ENCODE results near the gene GNAT3. TPM values are rescaled to one million over a fixed set of nuclear protein-coding genes. Genes with fewer than 3 reads are reported as not detected.

The GNAT3 gene
- 0.06 and 0.07 TPM in 2 replicates for polyA plus RNA-seq (2013)

DNA sequence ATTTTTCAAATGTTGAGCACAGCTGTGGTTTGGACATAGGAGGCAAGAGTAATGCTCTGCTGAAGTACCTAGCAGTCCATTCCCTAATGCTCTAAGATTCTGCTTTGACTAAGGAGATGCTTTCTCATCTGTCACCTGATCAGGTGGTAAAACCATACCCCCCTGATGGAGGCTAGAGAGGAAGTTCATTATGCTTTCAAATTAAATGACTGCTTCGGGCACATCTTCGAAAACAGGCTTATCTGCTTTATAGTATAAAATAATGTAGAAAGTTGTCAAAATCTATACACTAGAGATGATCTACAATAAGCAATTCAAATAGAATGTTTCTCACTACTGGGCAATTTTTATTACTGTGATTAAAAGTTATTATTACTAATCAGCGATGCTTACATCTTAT is at the start of gene GNAT3:
Gene GNAT3 (minus strand): TSS at position 101 of the 400 bp plus-strand sequence. CDS start 138 bp downstream, outside the sequence.
- H3K4me3 ChIP-seq (ENCODE audit: low read depth, low read length), result no peak within 1 kb of the TSS
- no peak within 1 kb of the TSS for H2AFZ ChIP-seq (ENCODE audit: insufficient read depth, low read length, poor library complexity)
- no peak within 1 kb of the TSS for H3K18ac ChIP-seq (ENCODE audit: low read length)
- H3K14ac ChIP-seq (ENCODE audit: low read length), result no peak within 1 kb of the TSS
- H4K12ac ChIP-seq (ENCODE audit: low read depth, low read length), result no peak within 1 kb of the TSS
- no peaks in the 10 kb centered on the region for H3K9me3 ChIP-seq (ENCODE audit: insufficient read depth, low read depth, low read length)
- no peaks in the 10 kb centered on the region for H3K36me3 ChIP-seq (ENCODE audit: control insufficient read depth in 1 of 2, insufficient read depth in 2 of 2, low read length in 2 of 2)
- H3K4me2 ChIP-seq (ENCODE audit: low read length), result no peak within 1 kb of the TSS
- H4K8ac ChIP-seq (ENCODE audit: low read depth, low read length), result no peak within 1 kb of the TSS
- no peaks in the 10 kb centered on the region for H3K27me3 ChIP-seq (ENCODE audit: insufficient read depth, low read length)
- H3K23ac ChIP-seq (ENCODE audit: low read length), result no peak within 1 kb of the TSS
- no peak for DNase-seq
- no peaks in the 10 kb centered on the region for H3K79me2 ChIP-seq (ENCODE audit: control insufficient read depth, insufficient read depth, low read length, poor library complexity)
- H4K91ac ChIP-seq (ENCODE audit: low read depth, low read length), result no peak within 1 kb of the TSS
- H3K4ac ChIP-seq (ENCODE audit: low read depth, low read length), result no peak within 1 kb of the TSS
- no peak within 1 kb of the TSS for H2BK120ac ChIP-seq (ENCODE audit: insufficient read depth, low read length, poor library complexity)
- H3K9ac ChIP-seq (ENCODE audit: low read length), result peak within 1 kb of the TSS; percentile 26
- no peak within 1 kb of the TSS for H2AK5ac ChIP-seq (ENCODE audit: low read length)
- no peak within 1 kb of the TSS for H3K27ac ChIP-seq (ENCODE audit: low read depth, low read length)
- H3K79me1 ChIP-seq (ENCODE audit: low read length), result no peaks in the 10 kb centered on the region
- no peak within 1 kb of the TSS for H2BK5ac ChIP-seq (ENCODE audit: low read depth, low read length, poor library complexity)
- no peak within 1 kb of the TSS for H2BK12ac ChIP-seq (ENCODE audit: low read length)
- no peaks in the 10 kb centered on the region for H3K4me1 ChIP-seq (ENCODE audit: control insufficient read depth in 1 of 2, insufficient read depth in 2 of 2, low read length in 2 of 2)
- no CpG with 5 or more reads among the region's 3 CpGs for WGBS (ENCODE audit: extremely low coverage, insufficient coverage, insufficient read length)

- Histone ChIP-seq H3K79me1 (ENCODE audit: low read length) (no peaks in the 10 kb centered on the region), H3K9ac (ENCODE audit: low read length) (no peak overlapping the region), H2BK120ac (ENCODE audit: insufficient read depth, low read length, poor library complexity) (no peak overlapping the region), H3K4me1 (ENCODE audit: control insufficient read depth in 1 of 2, insufficient read depth in 2 of 2, low read length in 2 of 2) (no peaks in the 10 kb centered on the region), H3K4ac (ENCODE audit: low read depth, low read length) (no peak overlapping the region), H3K4me2 (ENCODE audit: low read length) (no peak overlapping the region), H4K12ac (ENCODE audit: low read depth, low read length) (no peak overlapping the region), H2AFZ (ENCODE audit: insufficient read depth, low read length, poor library complexity) (no peak overlapping the region), H2AK5ac (ENCODE audit: low read length) (no peak overlapping the region), H2BK5ac (ENCODE audit: low read depth, low read length, poor library complexity) (no peak overlapping the region), H4K91ac (ENCODE audit: low read depth, low read length) (no peak overlapping the region), H3K79me2 (ENCODE audit: control insufficient read depth, insufficient read depth, low read length, poor library complexity) (no peaks in the 10 kb centered on the region), H3K36me3 (ENCODE audit: control insufficient read depth in 1 of 2, insufficient read depth in 2 of 2, low read length in 2 of 2) (no peaks in the 10 kb centered on the region), H3K18ac (ENCODE audit: low read length) (no peak overlapping the region), H4K8ac (ENCODE audit: low read depth, low read length) (no peak overlapping the region), H3K14ac (ENCODE audit: low read length) (no peak overlapping the region), H3K23ac (ENCODE audit: low read length) (no peak overlapping the region), H3K9me3 (ENCODE audit: insufficient read depth, low read depth, low read length) (no peaks in the 10 kb centered on the region), H2BK12ac (ENCODE audit: low read length) (no peak overlapping the region), H3K4me3 (ENCODE audit: low read depth, low read length) (no peak overlapping the region), H3K27ac (ENCODE audit: low read depth, low read length) (no peak overlapping the region), H3K27me3 (ENCODE audit: insufficient read depth, low read length) (no peaks in the 10 kb centered on the region)
- no peak for DNase-seq
- no CpG with 5 or more reads among the region's 3 CpGs for WGBS (ENCODE audit: extremely low coverage, insufficient coverage, insufficient read length)
Observed at GRCh38 chr7:80558116-80558515, 46.3 kb upstream of the GNAT3 start.

DNA sequence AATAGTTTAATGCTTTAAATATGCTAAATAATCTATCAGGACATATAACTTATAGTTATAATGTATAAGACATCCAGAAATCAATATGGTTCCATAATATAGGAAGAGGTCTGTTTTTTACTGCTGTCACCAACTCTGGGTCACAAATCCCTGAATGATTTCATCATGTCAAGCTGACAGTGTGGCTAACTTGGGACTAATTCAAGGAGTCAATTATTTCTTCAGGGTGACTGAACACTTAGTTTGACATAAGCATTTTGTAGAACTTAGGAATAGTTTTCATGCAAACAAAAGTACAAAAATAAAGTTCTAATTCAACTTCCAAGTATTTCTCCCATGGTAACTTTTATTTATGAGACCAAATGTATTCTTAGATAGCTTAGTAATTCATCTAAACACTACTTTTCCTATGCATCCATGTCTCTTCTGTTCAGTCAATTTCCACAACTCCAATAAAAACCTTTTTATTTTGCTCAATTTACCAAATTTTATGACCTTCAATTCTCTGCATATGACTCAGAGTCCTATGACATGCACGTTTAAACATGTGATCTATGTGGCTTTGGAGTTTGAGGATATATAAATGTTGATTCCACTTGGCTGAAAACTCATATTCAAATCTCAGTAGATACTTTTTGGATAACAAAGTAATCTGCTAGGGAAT is 40.3 kb upstream of the GNAT3 start:
- Histone ChIP-seq H3K27me3 (ENCODE audit: insufficient read depth, low read length) (no peaks in the 10 kb centered on the region), H3K27ac (ENCODE audit: low read depth, low read length) (no peak overlapping the region), H2AK5ac (ENCODE audit: low read length) (no peak overlapping the region), H3K18ac (ENCODE audit: low read length) (no peak overlapping the region), H3K79me2 (ENCODE audit: control insufficient read depth, insufficient read depth, low read length, poor library complexity) (no peaks in the 10 kb centered on the region), H3K14ac (ENCODE audit: low read length) (no peak overlapping the region), H3K9me3 (ENCODE audit: insufficient read depth, low read depth, low read length) (no peaks in the 10 kb centered on the region), H2AFZ (ENCODE audit: insufficient read depth, low read length, poor library complexity) (no peak overlapping the region), H3K79me1 (ENCODE audit: low read length) (no peaks in the 10 kb centered on the region), H3K36me3 (ENCODE audit: control insufficient read depth in 1 of 2, insufficient read depth in 2 of 2, low read length in 2 of 2) (no peaks in the 10 kb centered on the region), H2BK5ac (ENCODE audit: low read depth, low read length, poor library complexity) (no peak overlapping the region), H4K91ac (ENCODE audit: low read depth, low read length) (no peak overlapping the region), H4K12ac (ENCODE audit: low read depth, low read length) (no peak overlapping the region), H3K4me2 (ENCODE audit: low read length) (no peak overlapping the region), H3K23ac (ENCODE audit: low read length) (no peak overlapping the region), H3K4me3 (ENCODE audit: low read depth, low read length) (no peak overlapping the region), H2BK12ac (ENCODE audit: low read length) (no peak overlapping the region), H4K8ac (ENCODE audit: low read depth, low read length) (no peak overlapping the region), H2BK120ac (ENCODE audit: insufficient read depth, low read length, poor library complexity) (no peak overlapping the region), H3K9ac (ENCODE audit: low read length) (no peak overlapping the region), H3K4ac (ENCODE audit: low read depth, low read length) (no peak overlapping the region), H3K4me1 (ENCODE audit: control insufficient read depth in 1 of 2, insufficient read depth in 2 of 2, low read length in 2 of 2) (no peaks in the 10 kb centered on the region)
- WGBS (ENCODE audit: extremely low coverage, insufficient coverage, insufficient read length), result no CpG with 5 or more reads among the region's 1 CpG
- no peak for DNase-seq

- H4K8ac ChIP-seq (ENCODE audit: low read depth, low read length), result no peak overlapping the region
- no peak overlapping the region for H3K23ac ChIP-seq (ENCODE audit: low read length)
- H3K9me3 ChIP-seq (ENCODE audit: insufficient read depth, low read depth, low read length), result peaks cover 3% of the 10 kb centered on the region
- H2BK120ac ChIP-seq (ENCODE audit: insufficient read depth, low read length, poor library complexity), result no peak overlapping the region
- H3K79me1 ChIP-seq (ENCODE audit: low read length), result no peaks in the 10 kb centered on the region
- no peak overlapping the region for H3K9ac ChIP-seq (ENCODE audit: low read length)
- no peak overlapping the region for H4K12ac ChIP-seq (ENCODE audit: low read depth, low read length)
- no peak overlapping the region for H3K4ac ChIP-seq (ENCODE audit: low read depth, low read length)
- DNase-seq, result no peak
- no peaks in the 10 kb centered on the region for H3K4me1 ChIP-seq (ENCODE audit: control insufficient read depth in 1 of 2, insufficient read depth in 2 of 2, low read length in 2 of 2)
- H2AFZ ChIP-seq (ENCODE audit: insufficient read depth, low read length, poor library complexity), result no peak overlapping the region
- no peak overlapping the region for H3K4me3 ChIP-seq (ENCODE audit: low read depth, low read length)
- no peak overlapping the region for H3K14ac ChIP-seq (ENCODE audit: low read length)
- H3K27ac ChIP-seq (ENCODE audit: low read depth, low read length), result no peak overlapping the region
- no peak overlapping the region for H2AK5ac ChIP-seq (ENCODE audit: low read length)
- H3K18ac ChIP-seq (ENCODE audit: low read length), result no peak overlapping the region
- no peak overlapping the region for H2BK5ac ChIP-seq (ENCODE audit: low read depth, low read length, poor library complexity)
- H4K91ac ChIP-seq (ENCODE audit: low read depth, low read length), result no peak overlapping the region
- H3K36me3 ChIP-seq (ENCODE audit: control insufficient read depth in 1 of 2, insufficient read depth in 2 of 2, low read length in 2 of 2), result peaks cover 0 to 2% of the 10 kb centered on the region in 2 experiments
- WGBS (ENCODE audit: extremely low coverage, insufficient coverage, insufficient read length), result no CpG with 5 or more reads among the region's 2 CpGs
- H3K4me2 ChIP-seq (ENCODE audit: low read length), result no peak overlapping the region
- H3K27me3 ChIP-seq (ENCODE audit: insufficient read depth, low read length), result no peaks in the 10 kb centered on the region
- no peak overlapping the region for H2BK12ac ChIP-seq (ENCODE audit: low read length)
- H3K79me2 ChIP-seq (ENCODE audit: control insufficient read depth, insufficient read depth, low read length, poor library complexity), result no peaks in the 10 kb centered on the region
Observed at GRCh38 chr7:80550005-80550404, 38.1 kb upstream of the GNAT3 start.
